Activated CD4-positive, alpha-beta T cell treated with anti-CD3 and anti-CD28 coated beads for 24 hours (primary cell): ENCODE data around the gene SLC45A1.
"Not testable (repeated sequence)": the region's sequence is repeated elsewhere in the genome, so short reads cannot be mapped to it uniquely, and the experiment has no call there.

Source experiments
- DNase-seq, 2 donors: peaks; one replicate each; pipeline ENCODE4 v3.0.0-alpha.2; 2020; ENCODE audit warnings: low read depth in 2 of 2

The SLC45A1 gene

GRCh38 chr1:8317647-8318381 lies at the start of gene SLC45A1:
SLC45A1 (plus strand) TSS chr1:8318114; CDS start chr1:8324330, 6,216 bp downstream.
- DNase-seq, result peak; percentile 71

GRCh38 chr1:8273036-8273435 lies 44.9 kb upstream of the SLC45A1 start:
- no peak for DNase-seq

GRCh38 chr1:8274352-8274751 lies 43.6 kb upstream of the SLC45A1 start:
- no peak for DNase-seq

GRCh38 chr1:8276173-8276914 lies 41.6 kb upstream of the SLC45A1 start:
- DNase-seq, result no peak

GRCh38 chr1:8276932-8277331 lies 41.0 kb upstream of the SLC45A1 start:
- DNase-seq, result no peak

GRCh38 chr1:8278677-8279076 lies 39.2 kb upstream of the SLC45A1 start:
- not testable (repeated sequence) for DNase-seq

- no peak for DNase-seq
These were observed 35.9 kb upstream of the SLC45A1 start for GRCh38 chr1:8281843-8282509.

GRCh38 chr1:8283058-8283884 lies 34.6 kb upstream of the SLC45A1 start:
- DNase-seq, result peak in 1 of 2 donors; percentile 15

GRCh38 chr1:8284127-8284526 lies 33.8 kb upstream of the SLC45A1 start:
- no peak for DNase-seq

GRCh38 chr1:8285103-8285502 lies 32.8 kb upstream of the SLC45A1 start:
- DNase-seq, result no peak

GRCh38 chr1:8285965-8286364 lies 31.9 kb upstream of the SLC45A1 start:
- no peak for DNase-seq

GRCh38 chr1:8293118-8293517 lies 24.8 kb upstream of the SLC45A1 start:
- no peak for DNase-seq

- DNase-seq, result no peak
These were observed 24.2 kb upstream of the SLC45A1 start for GRCh38 chr1:8293641-8294169.

GRCh38 chr1:8294170-8294697 lies 23.7 kb upstream of the SLC45A1 start:
- no peak for DNase-seq

GRCh38 chr1:8297245-8297644 lies 20.7 kb upstream of the SLC45A1 start:
- no peak for DNase-seq

GRCh38 chr1:8299963-8300362 lies 18.0 kb upstream of the SLC45A1 start:
- DNase-seq, result no peak

- DNase-seq, result no peak
These were observed 15.6 kb upstream of the SLC45A1 start for GRCh38 chr1:8302081-8302956.

GRCh38 chr1:8303141-8303540 lies 14.8 kb upstream of the SLC45A1 start:
- DNase-seq, result no peak

- no peak for DNase-seq
These were observed 14.0 kb upstream of the SLC45A1 start for GRCh38 chr1:8303876-8304275.

- no peak for DNase-seq
These were observed 10.3 kb upstream of the SLC45A1 start for GRCh38 chr1:8307628-8308027.
